HEK293T (cell line): ENCODE data around the gene UBA7.
A peak's percentile ranks its signal among the peaks of the same experiment; 100 is the strongest.

Experiments
- CTCF ChIA-PET: fragments of 350-600 bp; formaldehyde crosslinking; extraction: SDS; loops from one replicate; lab custom pipeline; 2021; ENCODE audit warnings: antibody characterized with exemption, inconsistent platforms; lab: Yijun Ruan, JAX
- POLR2A ChIA-PET: fragments of 350-600 bp; formaldehyde crosslinking; extraction: SDS; loops from one replicate; lab custom pipeline; 2020; ENCODE audit warnings: antibody characterized with exemption, inconsistent platforms; lab: Yijun Ruan, JAX
- DNase-seq: peaks from one replicate; pipeline ENCODE4 v3.0.0; 2012; ENCODE audit warnings: mixed read lengths; ENCODE audit errors: extremely low spot score
- ARNT ChIP-seq: fragments of 450-650 bp; IDR thresholded peaks from 2 replicates; pipeline ENCODE4 v1.6.1; 2017; ENCODE audit warnings: mild to moderate bottlenecking
- BHLHE40 ChIP-seq: fragments of 450-650 bp; IDR thresholded peaks from 2 replicates; pipeline ENCODE4 v1.6.1; 2016; ENCODE audit warnings: mild to moderate bottlenecking, moderate library complexity, borderline replicate concordance
- CTBP1 ChIP-seq: fragments of 450-650 bp; IDR thresholded peaks from 2 replicates; pipeline ENCODE4 v1.6.1; 2016; ENCODE audit warnings: borderline replicate concordance
- ELF4 ChIP-seq: fragments of 450-650 bp; IDR thresholded peaks from 2 replicates; pipeline ENCODE4 v1.6.1; 2017; ENCODE audit warnings: antibody characterized with exemption
- FOXA1 ChIP-seq: fragments of 450-650 bp; IDR thresholded peaks from 2 replicates; pipeline ENCODE4 v1.6.1; 2016; ENCODE audit warnings: mild to moderate bottlenecking
- FOXK2 ChIP-seq: fragments of 450-650 bp; IDR thresholded peaks from 2 replicates; pipeline ENCODE4 v1.6.1; 2016; ENCODE audit warnings: mild to moderate bottlenecking
- FOXM1 ChIP-seq: fragments of 450-650 bp; IDR thresholded peaks from 2 replicates; pipeline ENCODE4 v1.6.1; 2017; ENCODE audit warnings: mild to moderate bottlenecking, borderline replicate concordance
- HDGF ChIP-seq: fragments of 450-650 bp; IDR thresholded peaks from 2 replicates; pipeline ENCODE4 v1.6.1; 2017; ENCODE audit warnings: antibody characterized with exemption, borderline replicate concordance
- L3MBTL2 ChIP-seq: fragments of 450-650 bp; conservative IDR thresholded peaks from 2 replicates; pipeline ENCODE4 v1.6.1; 2016; ENCODE audit warnings: mild to moderate bottlenecking
- LEF1 ChIP-seq: fragments of 450-650 bp; IDR thresholded peaks from 2 replicates; pipeline ENCODE4 v1.6.1; 2017; ENCODE audit warnings: mild to moderate bottlenecking, borderline replicate concordance
- NFRKB ChIP-seq: fragments of 450-650 bp; IDR thresholded peaks from 2 replicates; pipeline ENCODE4 v1.6.1; 2016; ENCODE audit warnings: mild to moderate bottlenecking, moderate library complexity
- PKNOX1 ChIP-seq: fragments of 450-650 bp; IDR thresholded peaks from 2 replicates; pipeline ENCODE4 v1.6.1; 2016
- SP1 ChIP-seq: fragments of 450-650 bp; IDR thresholded peaks from 2 replicates; pipeline ENCODE4 v1.6.1; 2017
- SUZ12 ChIP-seq: fragments of 450-650 bp; IDR thresholded peaks from 2 replicates; pipeline ENCODE4 v1.6.1; 2016; ENCODE audit warnings: mild to moderate bottlenecking
- TARDBP ChIP-seq: fragments of 450-650 bp; IDR thresholded peaks from 2 replicates; pipeline ENCODE4 v1.6.1; 2016
- ZNF384 ChIP-seq: fragments of 450-650 bp; IDR thresholded peaks from 2 replicates; pipeline ENCODE4 v1.6.1; 2016

The UBA7 gene

GRCh38 chr3:49803465-49804140 is 10.2 kb downstream of the UBA7 start:
- POLR2A ChIA-PET, result interaction anchor here (0.9 to 3.9 kb wide), 5 partner anchors 9 to 38 kb away, joined by 4 to 18 read pairs (median 6); partner anchors contain the start of genes IP6K1 and UBA7

GRCh38 chr3:49802719-49803464 is 10.9 kb downstream of the UBA7 start, which contains the start of gene INKA1:
Gene INKA1, plus strand, starts transcription at chr3:49803261. Its CDS starts 132 bp downstream, at chr3:49803393.
- POLR2A ChIA-PET, result interaction anchor here (0.9 to 3.9 kb wide), 7 partner anchors 9 to 126 kb away, joined by 4 to 18 read pairs (median 5); partner anchors contain the start of genes IP6K1 and UBA7
- peak; percentile 88 for DNase-seq

More at GRCh38 chr3:49803465-49804140, 10.2 kb downstream of the UBA7 start:
- CTCF ChIA-PET, result interaction anchor here (0.7 to 2.5 kb wide), 4 partner anchors 8 to 264 kb away, joined by 3 to 18 read pairs (median 6); no protein-coding TSS in a partner anchor
- DNase-seq, result no peak
- TF ChIP-seq PKNOX1 (no peak), HDGF (no peak), TARDBP (no peak), L3MBTL2 (no peak), NFRKB (no peak), FOXM1 (no peak), BHLHE40 (no peak), CTBP1 (no peak), FOXK2 (no peak), SUZ12 (no peak)

GRCh38 chr3:49801160-49801559 is 12.6 kb downstream of the UBA7 start:
- no peak for TF ChIP-seq PKNOX1
- TF ChIP-seq CTBP1, result no peak
- no peak for TF ChIP-seq BHLHE40
- no peak for TF ChIP-seq SUZ12
- no peak for TF ChIP-seq HDGF
- ChIA-PET CTCF (interaction anchor here (1.4 kb wide), 1 partner anchor 100 kb away, joined by 4 read pairs; no protein-coding TSS in a partner anchor), POLR2A (no interaction called here)
- DNase-seq, result no peak

More at GRCh38 chr3:49802719-49803464, 10.9 kb downstream of the UBA7 start, which contains the start of gene INKA1:
- TF ChIP-seq NFRKB, result no peak
- peak; percentile 32; the same call in 1 of the 2 replicates for TF ChIP-seq L3MBTL2
- CTCF ChIA-PET, result interaction anchor here (0.5 to 2.5 kb wide), 9 partner anchors 11 to 740 kb away, joined by 3 to 18 read pairs (median 3); no protein-coding TSS in a partner anchor

- TF ChIP-seq FOXK2, result no peak
- no peak for TF ChIP-seq NFRKB
- no peak for TF ChIP-seq L3MBTL2
- no peak for TF ChIP-seq PKNOX1
- no peak for TF ChIP-seq ELF4
- no peak for TF ChIP-seq FOXA1
- no peak for TF ChIP-seq TARDBP
- TF ChIP-seq FOXM1, result no peak
- no peak for TF ChIP-seq SP1
- no peak for TF ChIP-seq HDGF
- no peak for TF ChIP-seq LEF1
- TF ChIP-seq ARNT, result no peak
- TF ChIP-seq BHLHE40, result no peak
- no peak for TF ChIP-seq CTBP1
- POLR2A ChIA-PET, result interaction anchor here (1.3 to 2.6 kb wide), 2 partner anchors 12 to 13 kb away, joined by 3 to 8 read pairs; partner anchors contain the start of gene IP6K1
- CTCF ChIA-PET, result interaction anchor here (1.2 kb wide), 1 partner anchor 40 kb away, joined by 3 read pairs; no protein-coding TSS in a partner anchor
- no peak for DNase-seq
Observed at GRCh38 chr3:49799761-49800160, 14.0 kb downstream of the UBA7 start, which contains the start of gene CDHR4. Gene CDHR4, minus strand, starts transcription at chr3:49799873. Its CDS starts 61 bp downstream, at chr3:49799812.

GRCh38 chr3:49799105-49799504 is 14.6 kb downstream of the UBA7 start:
- no peak for DNase-seq
- TF ChIP-seq NFRKB (no peak), FOXM1 (no peak), ARNT (no peak), TARDBP (no peak), BHLHE40 (no peak), L3MBTL2 (no peak), ZNF384 (no peak), FOXK2 (no peak), PKNOX1 (no peak), CTBP1 (no peak)
- POLR2A ChIA-PET, result interaction anchor here (1.3 to 2.6 kb wide), 2 partner anchors 11 to 13 kb away, joined by 3 to 8 read pairs; partner anchors contain the start of gene IP6K1
- CTCF ChIA-PET, result no interaction called here
